ENCODE results near the gene EXTL2.

GRCh38 chr1:100941580-100942216 lies 47.1 kb upstream of the EXTL2 start:
- TF ChIP-seq KLF10 (tag by site-specific recombination; IDR thresholded peaks at IDR 0.05) (no peak), ZNF76 (tag by site-specific recombination; IDR thresholded peaks at IDR 0.05; ENCODE audit: borderline replicate concordance, low read depth) (no peak), ZNF335 (tag by site-specific recombination; conservative IDR thresholded peaks at IDR 0.05) (no peak), ZNF184 (tag by site-specific recombination; IDR thresholded peaks at IDR 0.05) (no peak), CTCF (tag by site-specific recombination; IDR thresholded peaks at IDR 0.05) (no peak), ZNF561 (tag by site-specific recombination; IDR thresholded peaks at IDR 0.05; ENCODE audit: borderline replicate concordance) (no peak), ZNF366 (tag by site-specific recombination; conservative IDR thresholded peaks at IDR 0.05) (no peak), YY1 (tag by site-specific recombination; IDR thresholded peaks at IDR 0.05) (no peak), ZBTB49 (tag by site-specific recombination; IDR thresholded peaks at IDR 0.05; ENCODE audit: low read depth) (no peak), ZNF292 (tag by site-specific recombination; IDR thresholded peaks at IDR 0.05; ENCODE audit: borderline replicate concordance, low read depth) (no peak), ATF2 (tag by site-specific recombination; IDR thresholded peaks at IDR 0.05; ENCODE audit: low read depth) (no peak)
